Adrenal gland (tissue), 12 donors: Measurements from ENCODE around the gene ZBTB49. TPM values are rescaled to one million over a fixed set of nuclear protein-coding genes. Genes with fewer than 3 reads are reported as not detected.
A peak's percentile ranks its signal among the peaks of the same experiment; 100 is the strongest.

Experiments used
- DNase-seq, 7 donors: peaks; one replicate each; pipeline ENCODE4 v3.0.0-alpha.2; 2019 to 2020
- H3K27ac ChIP-seq, 5 donors: fragments of 200-600 bp; sonication (generic) in 4 of 5; 1 replicate in 3 of 5; 2 replicates in 2 of 5; pipeline versions ENCODE4 v1.5.1 to v1.8.0; 2016 to 2020; ENCODE audit warnings: mild to moderate bottlenecking in 1 of 5
- H3K27me3 ChIP-seq: fragments of 200-600 bp; 2 replicates; pipeline ENCODE4 v1.8.0; 2021
- H3K36me3 ChIP-seq, 2 donors: fragments of 200-600 bp; replicated peaks in 1 of 2; 1 replicate in 1 of 2; 2 replicates in 1 of 2; pipeline versions ENCODE4 v1.5.1 to v1.8.0; 2018 to 2022
- H3K4me1 ChIP-seq, 2 donors: fragments of 200-600 bp; replicated peaks in 1 of 2; 1 replicate in 1 of 2; 2 replicates in 1 of 2; pipeline versions ENCODE4 v1.5.1 to v1.8.0; 2018 to 2021
- H3K4me3 ChIP-seq, 4 donors: fragments of 200-600 bp; sonication (generic) in 3 of 4; one replicate each; pipeline ENCODE4 v1.5.1; 2016 to 2018
- H3K9me3 ChIP-seq, 3 donors: fragments of 200-600 bp; sonication (generic) in 1 of 3; replicated peaks in 1 of 3; 1 replicate in 2 of 3; 2 replicates in 1 of 3; pipeline versions ENCODE4 v1.5.1 to v1.8.0; 2016 to 2021
- POLR2A ChIP-seq, 2 donors: fragments of 450-650 bp; IDR thresholded peaks; one replicate each; pipeline ENCODE4 v1.6.1; 2017; ENCODE audit warnings: antibody characterized with exemption in 2 of 2, mild to moderate bottlenecking in 2 of 2, moderate library complexity in 1 of 2
- WGBS, 4 donors: extraction: QIAGEN DNeasy Blood & Tissue Kit in 2 of 4; methylation state at CpG; one replicate each; pipeline versions ENCODE4 v1.1.5 to v1.1.7; 2013 to 2017; 5-methylcytosine and 5-hydroxymethylcytosine counted together
- intact Hi-C, 2 donors: fragments of 100-400 bp; cut with DNase I; formaldehyde crosslinking; loops; one replicate each; pipeline versions ENCODE4 v1.14.1 to v1.15.0; 2022 to 2023
- polyA plus RNA-seq, 3 donors: library from polyadenylated mRNA; stranded (reverse); fragments of 200-250 nt in 2 of 3; fragments of 350-450 nt in 1 of 3; fragmentation: Illumina TruSeq in 1 of 3; extraction: RNeasy Lipid Tissue Mini Kit (QIAGEN cat#74804) in 1 of 3; gene quantifications; one replicate each; pipeline ENCODE4 v1.2.3, GENCODE V29; 2013 to 2014
- total RNA-seq, 9 donors: library from RNA; depleted of rRNA in 4 of 9; stranded (reverse); fragments of >200 nt in 4 of 9; fragments of 120-200 nt in 1 of 9; fragmentation: NEBNext Ultra II Directional in 1 of 9; extraction: Animal tissue kit (Norgen Biotek cat#: 25700) in 1 of 9; gene quantifications; one replicate each; pipeline versions ENCODE4 v1.1.0 to v1.2.4, GENCODE V29; 2013 to 2023
- TF ChIP-seq, protein P1 (sequence below), 6 experiments: fragments of 450-650 bp in 4 of 6; fragments of 200-600 bp in 2 of 6; sonication (generic) in 1 of 6; IDR thresholded peaks; 1 replicate in 5 of 6; 2 replicates in 1 of 6; pipeline versions ENCODE4 v1.5.1 to v1.8.0; 2016 to 2021; ENCODE audit warnings: antibody characterized with exemption in 6 of 6, mild to moderate bottlenecking in 2 of 6, moderate library complexity in 1 of 6
- donor health status: healthy with polysubstance abuse.
- donor health status: Bipolar disorder and iron deficiency.
- donor health status: DM: yes; HTN: yes; CAD: no.
- donor health status: DM: no; HTN: no; CAD: no.
- donor health status: DM: no; HTN: no; CAD: no.
- donor health status: DM: yes; HTN: yes; CAD: no.

Gene ZBTB49
- total and polyA plus RNA-seq, 12 donors, result 3.3 to 7.2 (median 4.7) TPM

DNA sequence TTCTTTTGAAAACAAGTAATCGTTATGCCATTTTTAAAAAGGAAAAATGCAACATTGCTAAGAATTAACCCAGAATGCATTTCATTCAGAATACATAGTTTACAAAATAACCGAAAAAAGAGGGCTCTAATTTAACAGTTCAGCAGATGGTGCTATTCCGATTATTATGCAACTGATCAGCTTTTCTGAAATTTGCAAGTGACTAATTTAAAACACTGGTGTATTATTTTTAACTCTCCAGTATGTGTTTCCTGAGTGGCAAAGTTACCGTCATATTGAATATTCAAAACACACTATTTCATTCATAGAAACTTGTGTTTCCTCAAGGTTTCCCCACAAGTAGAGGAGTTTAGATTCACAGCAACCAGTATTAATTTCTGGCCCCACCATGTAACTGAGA is 21.1 kb downstream of the ZBTB49 start:
- Histone ChIP-seq H3K9me3 (no peaks in the 10 kb centered on the region), H3K27ac (no peak overlapping the region), H3K4me1 (no peaks in the 10 kb centered on the region), H3K36me3 (peaks cover 0 to 31% of the 10 kb centered on the region in 2 donors), H3K4me3 (no peak overlapping the region), H3K27me3 (no peaks in the 10 kb centered on the region)
- intact Hi-C loops, result no loop called here
- DNase-seq, result no peak
- TF ChIP-seq, protein P1, sequence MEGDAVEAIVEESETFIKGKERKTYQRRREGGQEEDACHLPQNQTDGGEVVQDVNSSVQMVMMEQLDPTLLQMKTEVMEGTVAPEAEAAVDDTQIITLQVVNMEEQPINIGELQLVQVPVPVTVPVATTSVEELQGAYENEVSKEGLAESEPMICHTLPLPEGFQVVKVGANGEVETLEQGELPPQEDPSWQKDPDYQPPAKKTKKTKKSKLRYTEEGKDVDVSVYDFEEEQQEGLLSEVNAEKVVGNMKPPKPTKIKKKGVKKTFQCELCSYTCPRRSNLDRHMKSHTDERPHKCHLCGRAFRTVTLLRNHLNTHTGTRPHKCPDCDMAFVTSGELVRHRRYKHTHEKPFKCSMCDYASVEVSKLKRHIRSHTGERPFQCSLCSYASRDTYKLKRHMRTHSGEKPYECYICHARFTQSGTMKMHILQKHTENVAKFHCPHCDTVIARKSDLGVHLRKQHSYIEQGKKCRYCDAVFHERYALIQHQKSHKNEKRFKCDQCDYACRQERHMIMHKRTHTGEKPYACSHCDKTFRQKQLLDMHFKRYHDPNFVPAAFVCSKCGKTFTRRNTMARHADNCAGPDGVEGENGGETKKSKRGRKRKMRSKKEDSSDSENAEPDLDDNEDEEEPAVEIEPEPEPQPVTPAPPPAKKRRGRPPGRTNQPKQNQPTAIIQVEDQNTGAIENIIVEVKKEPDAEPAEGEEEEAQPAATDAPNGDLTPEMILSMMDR (IDR thresholded peaks at IDR 0.05), result no peak
- no peak for TF ChIP-seq POLR2A (IDR thresholded peaks at IDR 0.05)
- WGBS, 4 donors, result 86 to 91% (median 89%) methylated on average over 4 of the region's 4 CpGs

DNA sequence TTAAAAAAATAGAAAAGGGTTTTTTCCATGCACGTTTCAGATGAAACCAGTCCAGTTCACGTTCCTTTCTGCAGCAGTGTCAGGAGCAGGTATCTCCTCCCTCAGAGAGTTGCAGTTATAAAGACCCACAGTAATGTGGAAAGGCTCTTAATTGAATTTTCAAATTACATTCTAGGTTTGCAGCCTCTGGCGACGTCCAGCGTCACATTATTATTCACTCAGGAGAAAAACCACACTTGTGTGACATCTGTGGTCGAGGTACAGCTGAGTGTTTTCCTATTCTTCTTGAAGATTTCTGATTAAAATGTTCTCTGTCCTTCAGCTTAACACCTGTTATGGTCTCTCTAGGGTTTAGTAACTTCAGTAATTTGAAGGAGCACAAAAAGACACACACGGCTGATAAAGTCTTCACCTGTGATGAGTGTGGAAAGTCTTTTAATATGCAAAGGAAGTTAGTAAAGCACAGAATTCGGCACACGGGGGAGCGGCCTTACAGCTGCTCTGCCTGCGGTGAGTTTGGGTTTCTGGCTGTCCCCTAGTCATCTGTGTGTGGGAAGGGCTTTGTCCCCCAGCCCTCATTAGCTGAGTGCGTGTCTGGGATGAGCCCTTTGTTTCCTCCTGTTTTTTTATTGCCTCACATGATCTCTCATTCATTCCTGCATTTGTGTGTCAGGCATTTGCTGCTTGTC is 25.6 kb downstream of the ZBTB49 start:
- WGBS, 4 donors, result 77 to 90% (median 86%) methylated on average over 12 of the region's 12 CpGs
- intact Hi-C loops, result no loop called here
- DNase-seq, result peak in 1 of 7 donors; percentile 57
- Histone ChIP-seq H3K4me1 (no peaks in the 10 kb centered on the region), H3K4me3 (no peak overlapping the region), H3K9me3 (no peaks in the 10 kb centered on the region), H3K36me3 (peaks cover 0 to 37% of the 10 kb centered on the region in 2 donors), H3K27ac (no peak overlapping the region), H3K27me3 (no peaks in the 10 kb centered on the region)
- TF ChIP-seq, protein P1 (IDR thresholded peaks at IDR 0.05), result no peak
- no peak for TF ChIP-seq POLR2A (IDR thresholded peaks at IDR 0.05)

DNA sequence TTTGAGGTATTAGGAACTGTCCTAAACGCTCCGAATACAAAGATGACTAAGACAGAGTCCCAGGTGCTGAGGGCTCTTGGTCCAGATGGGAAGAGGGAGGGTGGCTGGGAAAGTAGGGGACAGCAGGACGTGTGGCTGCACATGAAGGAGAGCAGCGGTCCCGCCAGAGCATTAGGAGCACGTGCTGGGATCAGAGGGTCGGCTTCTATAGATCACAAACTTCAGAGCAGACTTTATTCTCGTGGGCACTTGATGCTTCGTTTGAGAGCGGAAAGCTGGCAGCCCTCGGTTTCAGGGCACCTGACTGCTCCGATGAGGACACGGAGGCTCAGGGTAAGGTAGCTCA is 26.1 kb downstream of the ZBTB49 start:
- no peaks in the 10 kb centered on the region for H3K4me1 ChIP-seq
- no peaks in the 10 kb centered on the region for H3K9me3 ChIP-seq
- intact Hi-C loops, result no loop called here
- 89 to 91% (median 90%) methylated on average over 13 of the region's 13 CpGs for WGBS, 4 donors
- no peak overlapping the region for H3K27ac ChIP-seq
- TF ChIP-seq, protein P1 (IDR thresholded peaks at IDR 0.05), result no peak
- TF ChIP-seq POLR2A (IDR thresholded peaks at IDR 0.05), result no peak
- no peak overlapping the region for H3K4me3 ChIP-seq
- peak in 1 of 7 donors; percentile 28 for DNase-seq
- no peaks in the 10 kb centered on the region for H3K27me3 ChIP-seq
- peaks cover 0 to 42% of the 10 kb centered on the region in 2 donors for H3K36me3 ChIP-seq

GRCh38 chr4:4317496-4318232 is 27.6 kb downstream of the ZBTB49 start:
- DNase-seq, result peak in 1 of 7 donors; percentile 3
- Histone ChIP-seq H3K27ac (no peak overlapping the region), H3K36me3 (peaks cover 0 to 55% of the 10 kb centered on the region in 2 donors), H3K4me3 (no peak overlapping the region), H3K27me3 (no peaks in the 10 kb centered on the region), H3K9me3 (no peaks in the 10 kb centered on the region), H3K4me1 (no peaks in the 10 kb centered on the region)
- WGBS, 4 donors, result 90 to 93% (median 92%) methylated on average over 20 to 23 of the region's 23 CpGs
- intact Hi-C loops, result no loop called here
- TF ChIP-seq, protein P1 (IDR thresholded peaks at IDR 0.05), result no peak
- no peak for TF ChIP-seq POLR2A (IDR thresholded peaks at IDR 0.05)
